HG03469 (cell line): ENCODE data around the gene DYNLT4.
A peak's percentile ranks its signal among the peaks of the same experiment; 100 is the strongest.
"Not testable (repeated sequence)": the region's sequence is repeated elsewhere in the genome, so short reads cannot be mapped to it uniquely, and the experiment has no call there.

Experiments used
- ATAC-seq: cut with Tn5 transposase; IDR thresholded peaks from one replicate; pipeline ENCODE4 v1.9.1; 2021; ENCODE audit warnings: mild to moderate bottlenecking, moderate library complexity, moderate number of reproducible peaks; ENCODE audit not compliant: unreplicated experiment

DYNLT4 gene

DNA sequence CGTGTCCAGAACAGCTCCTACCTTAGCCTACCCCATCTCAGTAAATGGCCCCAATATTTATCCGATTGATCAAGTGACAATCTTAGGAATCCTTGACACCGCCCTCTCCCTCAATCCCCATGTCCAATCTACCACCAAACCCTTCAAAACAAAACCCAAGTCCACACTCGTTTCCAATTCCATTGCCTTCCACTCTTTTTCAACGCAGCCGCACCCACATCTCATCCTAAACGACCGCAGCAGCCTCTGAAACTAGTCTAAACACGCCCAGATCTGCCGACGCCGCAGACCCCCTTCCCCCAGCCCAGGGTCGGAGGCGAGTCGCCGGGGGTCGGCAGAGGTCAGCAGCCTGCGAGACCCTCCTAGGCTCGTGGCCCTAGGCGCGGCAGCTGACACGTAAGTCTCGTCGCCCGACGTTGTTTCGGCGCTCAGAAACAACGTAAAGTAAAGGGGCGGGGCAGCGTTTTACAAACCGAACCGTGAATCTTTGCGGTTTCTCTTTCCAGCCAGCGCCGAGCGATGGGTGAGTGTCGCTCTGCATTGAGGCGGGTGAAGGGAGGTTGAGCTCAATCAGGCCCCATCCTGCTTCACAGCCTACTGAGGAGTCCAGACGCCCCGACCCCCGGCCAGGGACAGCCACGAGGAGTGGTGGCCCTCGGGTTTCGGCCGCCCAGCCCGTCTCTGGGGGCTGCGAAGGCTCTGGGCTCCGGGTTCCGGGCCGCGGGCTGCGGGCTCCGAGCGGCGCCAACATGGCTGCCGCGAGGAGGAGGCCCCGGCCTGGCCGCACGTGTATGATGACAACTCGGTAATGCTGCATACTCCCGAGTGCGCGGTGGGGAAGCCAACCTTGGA lies 31.8 kb downstream of the DYNLT4 start, which contains the start of gene RPS8:
Gene RPS8, plus strand, starts transcription at position 463 of the 852 bp plus-strand sequence. Its CDS starts 57 bp downstream, at position 520.
- peak; percentile 52 for ATAC-seq

- not testable (repeated sequence) for ATAC-seq
Measured at GRCh38 chr1:44766421-44766820, 40.7 kb downstream of the DYNLT4 start.

GRCh38 chr1:44760876-44761275 lies 46.3 kb downstream of the DYNLT4 start:
- no peak for ATAC-seq

DNA sequence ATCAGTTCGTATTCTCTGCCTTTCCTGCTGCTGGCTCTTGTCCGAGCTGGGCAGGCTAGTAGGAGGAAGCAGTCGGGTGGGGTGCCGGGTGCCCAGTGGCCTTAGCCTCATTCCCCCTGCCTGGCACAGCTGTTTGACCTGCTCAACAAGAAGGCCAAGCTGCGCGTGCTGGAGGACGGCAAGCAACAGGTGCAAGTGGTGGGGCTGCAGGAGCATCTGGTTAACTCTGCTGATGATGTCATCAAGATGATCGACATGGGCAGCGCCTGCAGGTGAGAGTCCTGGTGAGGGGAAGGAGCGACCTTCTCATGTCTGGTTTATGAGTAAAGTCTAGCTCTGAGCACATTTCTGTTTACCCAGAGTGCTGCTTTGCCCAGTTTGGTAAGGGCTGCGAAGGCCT lies 48.1 kb downstream of the DYNLT4 start:
- no peak for ATAC-seq

GRCh38 chr1:44757420-44757819 lies 49.7 kb downstream of the DYNLT4 start:
- ATAC-seq, result no peak
